GM18502 (cell line): ENCODE data around the gene NSFL1C.

Experiments
- ATAC-seq: cut with Tn5 transposase; IDR thresholded peaks from one replicate; pipeline ENCODE4 v1.9.1; 2021; ENCODE audit warnings: mild to moderate bottlenecking; ENCODE audit not compliant: unreplicated experiment, poor library complexity

The NSFL1C gene

DNA sequence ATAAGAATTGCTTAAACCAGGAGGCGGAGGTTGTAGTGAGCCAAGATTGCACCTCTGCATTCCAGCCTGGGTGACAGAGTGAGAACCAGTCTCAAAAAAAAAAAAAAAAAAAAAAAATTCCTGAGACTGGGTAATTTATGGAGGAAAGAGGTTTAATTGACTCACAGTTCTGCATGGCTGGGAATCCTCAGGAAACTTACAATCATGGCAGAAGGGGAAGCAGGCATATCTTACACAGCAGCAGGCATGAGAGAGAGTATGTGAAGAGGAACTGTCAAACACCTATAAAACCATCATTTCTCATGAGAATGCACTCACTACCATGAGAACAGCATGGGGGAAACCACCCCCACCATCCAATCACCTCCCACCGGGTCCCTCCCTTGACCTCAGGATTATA is 72.0 kb downstream of the NSFL1C start:
- no peak for ATAC-seq

DNA sequence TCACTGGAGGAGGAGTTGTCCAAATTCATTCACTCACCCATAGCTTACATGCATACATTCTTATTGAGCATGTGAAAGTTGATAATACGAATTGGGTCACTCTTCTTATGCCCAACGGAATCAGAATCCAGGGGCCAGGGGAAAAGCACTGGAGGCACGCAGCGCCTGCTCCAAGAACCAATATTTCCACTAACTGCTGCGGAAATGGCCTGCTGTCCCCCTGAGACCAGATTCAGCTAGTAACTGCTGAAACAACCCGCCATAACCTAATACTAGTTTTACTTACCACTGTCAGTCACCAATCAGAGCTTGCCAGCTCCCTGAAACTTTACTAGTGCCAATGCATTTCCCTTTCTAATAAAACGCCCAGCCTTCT is 73.2 kb downstream of the NSFL1C start:
- ATAC-seq, result no peak

DNA sequence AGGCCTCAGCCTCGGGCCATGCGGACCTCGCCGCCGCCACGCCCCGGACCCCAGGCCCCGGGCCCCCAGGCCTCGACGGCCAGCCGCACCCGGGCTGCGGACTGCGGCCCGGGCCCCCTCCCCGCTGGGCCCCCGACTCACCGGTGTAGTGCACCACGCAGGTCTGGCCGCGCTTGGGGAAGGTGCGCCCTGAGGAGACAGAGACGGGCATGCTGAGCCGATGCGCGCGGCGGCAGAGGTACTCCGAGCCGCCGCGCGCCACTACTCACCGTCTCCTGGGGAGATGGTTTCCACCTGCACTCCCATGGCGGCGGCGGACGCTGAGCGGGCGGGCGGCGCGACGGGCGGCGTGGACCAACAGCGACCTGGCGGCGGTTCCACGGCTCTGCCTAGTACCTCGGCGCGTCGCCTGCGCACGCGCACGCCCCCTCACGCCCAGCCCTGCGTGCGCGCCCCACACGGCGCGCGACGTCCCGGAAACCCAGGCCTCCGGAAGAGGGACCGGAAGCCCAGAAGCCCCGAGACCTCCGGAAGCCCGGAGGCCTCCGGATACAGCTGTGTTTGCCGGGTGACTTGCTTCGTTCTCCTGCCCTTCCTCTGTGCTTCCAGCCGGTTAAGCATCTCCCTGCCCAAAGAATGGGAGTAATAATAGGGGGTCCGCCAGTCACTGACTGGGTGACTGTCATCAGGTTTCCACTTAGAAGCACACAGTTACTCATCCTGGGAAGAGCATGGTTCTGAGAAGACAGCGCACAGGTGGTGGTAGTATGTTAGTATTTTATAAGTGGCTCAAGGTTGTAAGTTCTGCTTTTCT is 73.7 kb downstream of the NSFL1C start, which contains the start of gene FKBP1A:
FKBP1A (minus strand) TSS at position 362 of the 814 bp plus-strand sequence; CDS start at position 306, 56 bp downstream.
- peak; percentile 84 for ATAC-seq

DNA sequence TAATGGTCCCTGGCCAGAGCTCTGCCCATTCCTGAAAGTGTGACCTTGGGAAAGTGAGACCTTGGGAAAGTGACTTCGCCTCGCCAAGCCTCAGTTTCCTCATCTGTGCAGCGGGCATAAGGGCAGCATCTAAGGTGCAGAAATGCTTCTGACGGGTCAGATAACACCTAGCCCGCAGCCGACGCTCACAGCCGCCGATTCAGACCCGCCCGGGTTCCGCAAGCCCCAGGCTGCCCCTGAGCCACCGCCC is 74.3 kb downstream of the NSFL1C start:
- no peak for ATAC-seq
